Endothelial cell of umbilical vein (primary cell): ENCODE results near the gene MED25. TPM values are rescaled to one million over a fixed set of nuclear protein-coding genes. Genes with fewer than 3 reads are reported as not detected.

Experiments
- BruUV-seq: library from RNA; stranded (reverse); fragments of 400-500 nt; replicated peaks from 2 replicates; lab custom pipeline; 2021; lab: Mats Ljungman, UMichigan
- CTCF ChIA-PET: fragments of 300-600, 350-600 bp; sonication (Branson Sonifier 250); formaldehyde crosslinking; loops from one replicate; lab custom pipeline; 2021; ENCODE audit warnings: antibody characterized with exemption, inconsistent platforms; lab: Charles Lee
- POLR2A ChIA-PET: fragments of 300-600, 350-600 bp; sonication (Branson Sonifier 250); formaldehyde crosslinking; loops from one replicate; lab custom pipeline; 2021; ENCODE audit warnings: antibody characterized with exemption, inconsistent platforms; lab: Charles Lee
- DNase-seq: peaks from one replicate; pipeline ENCODE4 v3.0.0-alpha.2; 2011; ENCODE audit warnings: low read depth, low spot score
- FAIRE-seq: peaks from 2 replicates; lab custom pipeline; 2011; peaks lifted over from hg19 to GRCh38; lab: Jason Lieb, UNC
- H2AFZ ChIP-seq: 2 replicates; pipeline ENCODE4 v1.6.0; 2012; ENCODE audit warnings: low read depth, low read length, control low read depth, inconsistent platforms
- H3K27ac ChIP-seq: 2 replicates; pipeline ENCODE4 v1.5.1; 2011; ENCODE audit warnings: low read depth, mild to moderate bottlenecking, control low read depth, low read length, moderate library complexity; ENCODE audit not compliant: insufficient read depth
- H3K27me3 ChIP-seq, 2 experiments: 2 replicates each; pipeline versions ENCODE4 v1.6.0 to v1.6.1; 2011; ENCODE audit warnings: low read length in 2 of 2, mixed read lengths in 1 of 2; ENCODE audit not compliant: control insufficient read depth in 2 of 2, insufficient read depth in 2 of 2
- H3K36me3 ChIP-seq, 2 experiments: 2 replicates in 1 of 2; 3 replicates in 1 of 2; pipeline ENCODE4 v1.5.1; 2011; ENCODE audit warnings: low read length in 2 of 2, mild to moderate bottlenecking in 1 of 2, moderate library complexity in 1 of 2; ENCODE audit not compliant: control insufficient read depth in 2 of 2, insufficient read depth in 2 of 2; ENCODE audit errors: extremely low read depth in 1 of 2
- H3K4me1 ChIP-seq: 3 replicates; pipeline ENCODE4 v1.5.1; 2011; ENCODE audit warnings: mild to moderate bottlenecking, low read length; ENCODE audit not compliant: control insufficient read depth, insufficient read depth; ENCODE audit errors: extremely low read depth
- H3K4me2 ChIP-seq: 2 replicates; pipeline ENCODE4 v1.6.1; 2011; ENCODE audit warnings: low read length, control low read depth, mixed read lengths; ENCODE audit not compliant: insufficient read depth
- H3K4me3 ChIP-seq, 3 experiments: fragments of 200-600 bp in 1 of 3; sonication (generic), shearing (Covaris generic) in 1 of 3; replicated peaks in 1 of 3; 2 replicates each; pipeline ENCODE4 v1.5.1; 2011 to 2016; ENCODE audit warnings: control low read depth in 3 of 3, low read length in 3 of 3, mild to moderate bottlenecking in 2 of 3, inconsistent platforms in 1 of 3, low read depth in 1 of 3, moderate library complexity in 1 of 3; ENCODE audit not compliant: insufficient read depth in 1 of 3
- H3K79me2 ChIP-seq: 2 replicates; pipeline ENCODE4 v1.6.0; 2012; ENCODE audit warnings: low read length, inconsistent platforms; ENCODE audit not compliant: control insufficient read depth, insufficient read depth
- H3K9ac ChIP-seq: replicated peaks from 2 replicates; pipeline ENCODE3; 2011; ENCODE audit warnings: low read length, control low read depth; ENCODE audit not compliant: insufficient read depth; ENCODE audit errors: extremely low read depth
- H3K9me1 ChIP-seq: replicated peaks from 3 replicates; pipeline ENCODE4 v1.6.0; 2011; ENCODE audit warnings: mild to moderate bottlenecking, low read length; ENCODE audit not compliant: control insufficient read depth, insufficient read depth; ENCODE audit errors: extremely low read depth
- H3K9me3 ChIP-seq: replicated peaks from 2 replicates; pipeline ENCODE4 v1.5.1; 2012; ENCODE audit warnings: low read length, inconsistent platforms; ENCODE audit not compliant: control insufficient read depth, insufficient read depth
- H4K20me1 ChIP-seq: replicated peaks from 2 replicates; pipeline ENCODE3; 2011; ENCODE audit warnings: mild to moderate bottlenecking, low read length; ENCODE audit not compliant: control insufficient read depth, insufficient read depth; ENCODE audit errors: extremely low read depth
- EZH2 ChIP-seq: IDR thresholded peaks from 2 replicates; pipeline ENCODE4 v1.6.1; 2012; ENCODE audit warnings: borderline replicate concordance, low read depth, mild to moderate bottlenecking, moderate library complexity, low read length, inconsistent platforms; ENCODE audit not compliant: severe bottlenecking
- FOS ChIP-seq: IDR thresholded peaks from 2 replicates; pipeline ENCODE4 v1.6.1; 2011; ENCODE audit warnings: mild to moderate bottlenecking, low read length, moderate library complexity, borderline replicate concordance; ENCODE audit not compliant: insufficient read depth
- GATA2 ChIP-seq: IDR thresholded peaks from 2 replicates; pipeline ENCODE4 v1.7.0; 2011; ENCODE audit warnings: low read depth, mild to moderate bottlenecking, moderate library complexity, mixed read lengths, low read length; ENCODE audit not compliant: insufficient read length, insufficient read depth
- JUN ChIP-seq: IDR thresholded peaks from 2 replicates; pipeline ENCODE4 v1.6.1; 2011; ENCODE audit warnings: borderline replicate concordance, low read depth; ENCODE audit not compliant: insufficient read length, insufficient read depth
- MYC ChIP-seq: IDR thresholded peaks from one replicate; pipeline ENCODE4 v1.6.1; 2011; ENCODE audit warnings: mild to moderate bottlenecking, low read depth, low read length
- POLR2A ChIP-seq: IDR thresholded peaks from 2 replicates; pipeline ENCODE4 v1.6.1; 2012; ENCODE audit warnings: low read depth, mild to moderate bottlenecking, control low read depth, low read length
- POLR2AphosphoS5 ChIP-seq: IDR thresholded peaks from 2 replicates; pipeline ENCODE4 v1.6.1; 2012; ENCODE audit warnings: low read depth, mild to moderate bottlenecking, control low read depth, low read length, moderate library complexity; ENCODE audit not compliant: insufficient read depth
- dilution Hi-C: fragments of 300-500 bp; cut with MboI; formaldehyde crosslinking; loops from one replicate; pipeline ENCODE4 v1.15.0; 2019; ENCODE audit warnings: low sequenced_read_pairs; ENCODE audit not compliant: extremely low pct_ligation_motif_present
- intact Hi-C: fragments of 100-400 bp; cut with micrococcal nuclease; formaldehyde crosslinking; loops from one replicate; pipeline ENCODE4 v1.10.0; 2022
- polyA plus RNA-seq, 4 experiments: library from polyadenylated mRNA; depleted of rRNA in 3 of 4; stranded (reverse) in 3 of 4; unstranded in 1 of 4; fragments of >200 nt; gene quantifications; 2 replicates each; pipeline versions ENCODE4 v1.2.1 to v1.2.3, GENCODE V29; 2011 to 2012; ENCODE audit warnings: missing spikeins in 1 of 4
- total RNA-seq: library from RNA; stranded (reverse); gene quantifications from 2 replicates; pipeline ENCODE4 v1.2.3, GENCODE V29; 2021
- TF ChIP-seq, protein P1 (sequence below): IDR thresholded peaks from 2 replicates; pipeline ENCODE4 v1.6.1; 2011; ENCODE audit not compliant: insufficient read depth, insufficient read length
- TF ChIP-seq, protein P2 (sequence below), 2 donors: IDR thresholded peaks; 1 replicate in 1 of 2; 2 replicates in 1 of 2; pipeline ENCODE4 v1.5.1; 2011; ENCODE audit warnings: low read length in 2 of 2, mild to moderate bottlenecking in 2 of 2, moderate library complexity in 2 of 2, control low read depth in 1 of 2, inconsistent platforms in 1 of 2, low read depth in 1 of 2; ENCODE audit not compliant: insufficient read depth in 1 of 2; ENCODE audit errors: extremely low read depth in 1 of 2

Gene MED25
- total and polyA plus RNA-seq, 2 donors (not counting 3 experiments of a cell fraction or from before 2014, with no cell fraction given), result 31.7 to 62.9 TPM

- Histone ChIP-seq H3K4me2 (no peak overlapping the region), H3K4me1 (peaks cover 5% of the 10 kb centered on the region), H3K9me3 (no peaks in the 10 kb centered on the region), H3K27ac (no peak overlapping the region), H2AFZ (no peak overlapping the region), H4K20me1 (no peaks in the 10 kb centered on the region), H3K79me2 (no peaks in the 10 kb centered on the region), H3K27me3 (no peaks in the 10 kb centered on the region), H3K9me1 (no peaks in the 10 kb centered on the region), H3K9ac (no peak overlapping the region), H3K36me3 (peaks cover 2 to 4% of the 10 kb centered on the region in 2 experiments), H3K4me3 (no peak overlapping the region)
- DNase-seq (no peak), FAIRE-seq (no peak)
- dilution Hi-C loops (no loop called here), intact Hi-C loops (no loop called here)
- ChIA-PET CTCF (no interaction called here), POLR2A (no interaction called here)
- TF ChIP-seq, protein P1, sequence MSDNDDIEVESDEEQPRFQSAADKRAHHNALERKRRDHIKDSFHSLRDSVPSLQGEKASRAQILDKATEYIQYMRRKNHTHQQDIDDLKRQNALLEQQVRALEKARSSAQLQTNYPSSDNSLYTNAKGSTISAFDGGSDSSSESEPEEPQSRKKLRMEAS, result no peak
- no peak for TF ChIP-seq EZH2
- TF ChIP-seq, protein P2, sequence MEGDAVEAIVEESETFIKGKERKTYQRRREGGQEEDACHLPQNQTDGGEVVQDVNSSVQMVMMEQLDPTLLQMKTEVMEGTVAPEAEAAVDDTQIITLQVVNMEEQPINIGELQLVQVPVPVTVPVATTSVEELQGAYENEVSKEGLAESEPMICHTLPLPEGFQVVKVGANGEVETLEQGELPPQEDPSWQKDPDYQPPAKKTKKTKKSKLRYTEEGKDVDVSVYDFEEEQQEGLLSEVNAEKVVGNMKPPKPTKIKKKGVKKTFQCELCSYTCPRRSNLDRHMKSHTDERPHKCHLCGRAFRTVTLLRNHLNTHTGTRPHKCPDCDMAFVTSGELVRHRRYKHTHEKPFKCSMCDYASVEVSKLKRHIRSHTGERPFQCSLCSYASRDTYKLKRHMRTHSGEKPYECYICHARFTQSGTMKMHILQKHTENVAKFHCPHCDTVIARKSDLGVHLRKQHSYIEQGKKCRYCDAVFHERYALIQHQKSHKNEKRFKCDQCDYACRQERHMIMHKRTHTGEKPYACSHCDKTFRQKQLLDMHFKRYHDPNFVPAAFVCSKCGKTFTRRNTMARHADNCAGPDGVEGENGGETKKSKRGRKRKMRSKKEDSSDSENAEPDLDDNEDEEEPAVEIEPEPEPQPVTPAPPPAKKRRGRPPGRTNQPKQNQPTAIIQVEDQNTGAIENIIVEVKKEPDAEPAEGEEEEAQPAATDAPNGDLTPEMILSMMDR (IDR thresholded peaks at IDR 0.05; ENCODE audit: extremely low read depth in 1 of 2, insufficient read depth in 1 of 2, low read depth in 1 of 2, low read length in 2 of 2), result no peak
- no peak for TF ChIP-seq POLR2A
- no peak for TF ChIP-seq GATA2
- TF ChIP-seq MYC, result no peak
- no peak for TF ChIP-seq FOS
- TF ChIP-seq JUN, result no peak
- no peak for TF ChIP-seq POLR2AphosphoS5
- BruUV-seq, result no TSS peak
These were observed 26.3 kb downstream of the MED25 start for GRCh38 chr19:49844138-49845095.
